Neural cell (in vitro differentiated cells): ENCODE results near the gene SLC6A4. TPM values are rescaled to one million over a fixed set of nuclear protein-coding genes. Genes with fewer than 3 reads are reported as not detected.

Source experiments
- H2AFZ ChIP-seq: fragments of 200-600, 300-800 bp; sonication (generic), shearing (Covaris generic); 2 replicates; pipeline ENCODE4 v1.6.0; 2014; ENCODE audit warnings: low read depth, mild to moderate bottlenecking, antibody characterized with exemption, low read length, moderate library complexity
- H3F3A ChIP-seq: fragments of 200-600 bp; shearing (Covaris generic); 2 replicates; pipeline ENCODE4 v1.6.1; 2016; ENCODE audit warnings: mild to moderate bottlenecking, moderate library complexity, mixed read lengths, antibody characterized with exemption, low read length; ENCODE audit not compliant: insufficient read depth, poor library complexity, severe bottlenecking
- H3K27ac ChIP-seq: fragments of 200-600, 300-800 bp; sonication (generic), shearing (Covaris generic); 2 replicates; pipeline ENCODE4 v1.5.1; 2014; ENCODE audit warnings: mild to moderate bottlenecking, low read length, moderate library complexity
- H3K27me3 ChIP-seq: fragments of 300-800, 200-600 bp; sonication (generic), shearing (Covaris generic); 2 replicates; pipeline ENCODE4 v1.6.0; 2014; ENCODE audit warnings: mild to moderate bottlenecking, low read depth, low read length, moderate library complexity; ENCODE audit not compliant: insufficient read depth
- H3K36me3 ChIP-seq: fragments of 300-800, 200-600 bp; sonication (generic), shearing (Covaris generic); 2 replicates; pipeline ENCODE4 v1.5.1; 2014; ENCODE audit warnings: mild to moderate bottlenecking, antibody characterized with exemption, low read length, moderate library complexity; ENCODE audit not compliant: insufficient read depth
- H3K4me2 ChIP-seq: fragments of 300-800, 200-600 bp; sonication (generic), shearing (Covaris generic); 2 replicates; pipeline ENCODE4 v1.6.0; 2014; ENCODE audit warnings: mild to moderate bottlenecking, low read length
- H3K4me3 ChIP-seq: fragments of 300-800, 200-600 bp; sonication (generic), shearing (Covaris generic); 2 replicates; pipeline ENCODE4 v1.5.1; 2014; ENCODE audit warnings: mild to moderate bottlenecking, low read length, moderate library complexity
- H3K79me2 ChIP-seq: fragments of 200-600 bp; shearing (Covaris generic); replicated peaks from 2 replicates; pipeline ENCODE4 v1.6.0; 2014; ENCODE audit warnings: mild to moderate bottlenecking, low read length, moderate library complexity; ENCODE audit not compliant: insufficient read depth
- H3K9ac ChIP-seq: fragments of 300-800, 200-600 bp; sonication (generic), shearing (Covaris generic); 2 replicates; pipeline ENCODE4 v1.6.1; 2016; ENCODE audit warnings: mild to moderate bottlenecking, low read length, mixed read lengths
- H3K9me2 ChIP-seq: fragments of 200-600 bp; shearing (Covaris generic); 2 replicates; pipeline ENCODE4 v1.6.1; 2016; ENCODE audit warnings: mild to moderate bottlenecking, low read length, mixed read lengths; ENCODE audit not compliant: insufficient read depth
- H3K9me3 ChIP-seq: fragments of 200-600, 300-800 bp; sonication (generic), shearing (Covaris generic); 2 replicates; pipeline ENCODE4 v1.6.1; 2016; ENCODE audit warnings: mild to moderate bottlenecking, mixed run types, low read length, moderate library complexity, mixed read lengths
- H4K20me1 ChIP-seq: fragments of 200-600 bp; shearing (Covaris generic); 2 replicates; pipeline ENCODE4 v1.6.1; 2016; ENCODE audit warnings: mild to moderate bottlenecking, mixed run types; ENCODE audit not compliant: insufficient read depth
- CTCF ChIP-seq: fragments of 450-650 bp; IDR thresholded peaks from 2 replicates; pipeline ENCODE4 v1.5.1; 2014; ENCODE audit warnings: antibody characterized with exemption, mild to moderate bottlenecking, moderate library complexity; ENCODE audit not compliant: poor library complexity, severe bottlenecking
- EP300 ChIP-seq: fragments of 450-650 bp; conservative IDR thresholded peaks from 2 replicates; pipeline ENCODE4 v1.6.1; 2014; ENCODE audit warnings: antibody characterized with exemption, mild to moderate bottlenecking, moderate library complexity; ENCODE audit not compliant: poor library complexity, severe bottlenecking
- EZH2 ChIP-seq: fragments of 200-600, 300-800 bp; shearing (Covaris generic), sonication (generic); IDR thresholded peaks from 2 replicates; pipeline ENCODE4 v1.6.1; 2014; ENCODE audit warnings: antibody characterized with exemption, low read length, borderline replicate concordance, mild to moderate bottlenecking; ENCODE audit not compliant: insufficient read depth, poor library complexity, severe bottlenecking
- MXI1 ChIP-seq: fragments of 450-650 bp; conservative IDR thresholded peaks from 2 replicates; pipeline ENCODE4 v1.6.1; 2014; ENCODE audit warnings: antibody characterized with exemption, mild to moderate bottlenecking; ENCODE audit not compliant: poor library complexity, severe bottlenecking
- POLR2AphosphoS5 ChIP-seq: IDR thresholded peaks from 2 replicates; pipeline ENCODE4 v1.6.1; 2012
- RAD21 ChIP-seq: fragments of 450-650 bp; conservative IDR thresholded peaks from 2 replicates; pipeline ENCODE4 v1.6.1; 2014; ENCODE audit warnings: antibody characterized with exemption, mild to moderate bottlenecking, moderate library complexity
- REST ChIP-seq: IDR thresholded peaks from 2 replicates; pipeline ENCODE4 v1.6.1; 2012; ENCODE audit warnings: borderline replicate concordance
- SMC3 ChIP-seq: fragments of 450-650 bp; conservative IDR thresholded peaks from 2 replicates; pipeline ENCODE4 v1.6.1; 2014; ENCODE audit warnings: antibody characterized with exemption, mild to moderate bottlenecking, moderate library complexity; ENCODE audit not compliant: poor library complexity
- TAF1 ChIP-seq: IDR thresholded peaks from 2 replicates; pipeline ENCODE4 v1.6.1; 2012; ENCODE audit warnings: low read depth
- polyA plus RNA-seq: library from polyadenylated mRNA; depleted of rRNA; stranded (reverse); fragments of >200 nt; gene quantifications from 2 replicates; pipeline ENCODE4 v1.2.3, GENCODE V29; 2014

SLC6A4 gene
- polyA plus RNA-seq, 1 donor from 2014 or later, result 1.1 TPM

- no peaks in the 10 kb centered on the region for H3K9me3 ChIP-seq
- TF ChIP-seq SMC3, result no peak
- no peak for TF ChIP-seq REST
- TF ChIP-seq POLR2AphosphoS5, result no peak
- no peak for TF ChIP-seq CTCF
- no peak for TF ChIP-seq MXI1
- TF ChIP-seq EZH2, result no peak
- TF ChIP-seq RAD21, result no peak
- no peak for TF ChIP-seq EP300
- no peak for TF ChIP-seq TAF1
- H3K9me2 ChIP-seq, result no peaks in the 10 kb centered on the region
- H3K27me3 ChIP-seq, result no peaks in the 10 kb centered on the region
- H2AFZ ChIP-seq, result no peak overlapping the region
- no peaks in the 10 kb centered on the region for H3F3A ChIP-seq
- no peaks in the 10 kb centered on the region for H4K20me1 ChIP-seq
- H3K79me2 ChIP-seq, result no peaks in the 10 kb centered on the region
- no peak overlapping the region for H3K4me3 ChIP-seq
- no peak overlapping the region for H3K9ac ChIP-seq
- H3K27ac ChIP-seq, result no peak overlapping the region
- H3K36me3 ChIP-seq, result peaks cover 5% of the 10 kb centered on the region
- H3K4me2 ChIP-seq, result no peak overlapping the region
Measured at GRCh38 chr17:30244853-30245385, 9.4 kb upstream of the SLC6A4 start.

GRCh38 chr17:30243568-30243967, 8.1 kb upstream of the SLC6A4 start:
- Histone ChIP-seq H3K9ac (no peak overlapping the region), H4K20me1 (no peaks in the 10 kb centered on the region), H3K4me3 (no peak overlapping the region), H3K4me2 (no peak overlapping the region), H2AFZ (no peak overlapping the region), H3K79me2 (no peaks in the 10 kb centered on the region), H3K9me2 (no peaks in the 10 kb centered on the region), H3K27me3 (peaks cover 13% of the 10 kb centered on the region), H3K36me3 (peaks cover 4% of the 10 kb centered on the region), H3K27ac (no peak overlapping the region), H3K9me3 (no peaks in the 10 kb centered on the region), H3F3A (no peaks in the 10 kb centered on the region)
- TF ChIP-seq RAD21 (no peak), EP300 (no peak), CTCF (no peak), MXI1 (no peak), EZH2 (no peak), TAF1 (no peak), POLR2AphosphoS5 (no peak), REST (no peak), SMC3 (no peak)
